Esophagus muscularis mucosa (tissue), 4 donors: ENCODE measurements around the gene ALKBH1. TPM values are rescaled to one million over a fixed set of nuclear protein-coding genes. Genes with fewer than 3 reads are reported as not detected.

Source experiments
- DNase-seq: peaks from one replicate; pipeline ENCODE4 v3.0.0-alpha.2; 2017; ENCODE audit errors: extremely low spot score
- H3K27ac ChIP-seq, 4 donors: fragments of 200-600 bp; sonication (generic); replicated peaks in 1 of 4; 1 replicate in 3 of 4; 2 replicates in 1 of 4; pipeline ENCODE4 v1.5.1; 2016 to 2019; ENCODE audit warnings: mild to moderate bottlenecking in 1 of 4
- H3K27me3 ChIP-seq, 4 donors: fragments of 200-600 bp; sonication (generic); one replicate each; pipeline versions ENCODE4 v1.5.1 to v1.6.0; 2016 to 2019
- H3K36me3 ChIP-seq, 4 donors: fragments of 200-600 bp; sonication (generic); one replicate each; pipeline ENCODE4 v1.5.1; 2016 to 2019
- H3K4me1 ChIP-seq, 4 donors: fragments of 200-600 bp; sonication (generic); one replicate each; pipeline ENCODE4 v1.5.1; 2016 to 2019
- H3K4me3 ChIP-seq, 4 donors: fragments of 200-600 bp; sonication (generic); 1 replicate in 2 of 4; 2 replicates in 2 of 4; pipeline ENCODE4 v1.5.1; 2016 to 2019; ENCODE audit warnings: mild to moderate bottlenecking in 4 of 4, moderate library complexity in 1 of 4
- H3K9me3 ChIP-seq, 4 donors: fragments of 200-600 bp; sonication (generic); 1 replicate in 3 of 4; 2 replicates in 1 of 4; pipeline ENCODE4 v1.5.1; 2016 to 2019
- CTCF ChIP-seq, 3 experiments: fragments of 200-600 bp in 2 of 3; fragments of 450-650 bp in 1 of 3; sonication (generic) in 2 of 3; IDR thresholded peaks; one replicate each; pipeline ENCODE4 v1.5.1; 2017 to 2019; ENCODE audit warnings: antibody characterized with exemption in 3 of 3, mild to moderate bottlenecking in 2 of 3, moderate library complexity in 1 of 3
- EP300 ChIP-seq: sonication (generic); formaldehyde crosslinking; IDR thresholded peaks from one replicate; pipeline ENCODE4 v1.6.1; 2017; ENCODE audit warnings: antibody characterized with exemption
- POLR2A ChIP-seq: fragments of 450-650 bp; IDR thresholded peaks from one replicate; pipeline ENCODE4 v1.6.1; 2017; ENCODE audit warnings: antibody characterized with exemption, moderate library complexity, mild to moderate bottlenecking, low read depth
- POLR2AphosphoS5 ChIP-seq, 2 donors: sonication (generic); formaldehyde crosslinking; IDR thresholded peaks; one replicate each; pipeline ENCODE4 v1.6.1; 2017; ENCODE audit warnings: antibody characterized with exemption in 2 of 2
- WGBS: methylation state at CpG from one replicate; pipeline ENCODE4 v1.1.5; 2018; 5-methylcytosine and 5-hydroxymethylcytosine counted together
- intact Hi-C: fragments of 100-400 bp; cut with DNase I; formaldehyde crosslinking; loops from one replicate; pipeline ENCODE4 v1.15.1; 2023
- total RNA-seq, 4 donors: library from RNA; depleted of rRNA; stranded (reverse); fragments of >200 nt; gene quantifications; one replicate each; pipeline versions ENCODE4 v1.1.0 to v1.2.1, GENCODE V29; 2016

The ALKBH1 gene
- total RNA-seq, 4 donors from 2014 or later, result 8.0 to 13.3 (median 11.8) TPM

DNA sequence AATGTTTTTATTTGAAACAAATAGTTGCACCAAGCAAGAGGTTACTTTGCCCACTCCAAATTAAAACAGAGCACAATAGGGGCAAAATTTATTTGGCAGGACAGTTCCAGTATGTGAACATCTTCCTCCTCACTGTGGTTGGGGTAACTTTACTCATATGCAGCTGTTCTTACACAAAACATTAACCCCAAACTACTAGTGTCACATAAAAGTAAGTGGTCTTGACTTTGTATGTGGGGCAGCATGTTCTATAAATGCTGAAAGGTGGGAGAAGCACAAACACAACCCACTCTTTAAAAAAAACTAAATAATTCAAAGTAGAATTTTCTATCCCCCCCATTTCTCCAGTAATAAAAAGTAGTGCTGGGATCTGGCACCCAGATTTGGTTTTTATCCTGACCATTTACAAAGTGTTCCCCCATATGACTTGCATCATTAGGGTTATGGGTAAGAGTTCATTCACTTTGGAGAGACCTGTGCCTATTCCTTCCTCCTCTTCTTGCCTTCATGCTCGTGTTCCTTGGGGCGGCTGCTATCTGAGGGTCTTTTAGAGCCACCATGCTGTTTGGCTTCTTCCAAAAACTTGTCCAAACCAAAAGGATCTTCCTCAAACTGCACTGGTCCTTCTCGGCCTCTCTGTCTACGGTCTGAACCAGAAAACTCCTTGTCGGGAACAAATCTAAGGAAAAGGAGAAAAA lies 9.9 kb upstream of the ALKBH1 start:
- H3K4me3 ChIP-seq, result no peak overlapping the region
- no peaks in the 10 kb centered on the region for H3K27me3 ChIP-seq
- H3K9me3 ChIP-seq, result no peaks in the 10 kb centered on the region
- 74% methylated on average over 5 of the region's 5 CpGs for WGBS
- no peak overlapping the region for H3K27ac ChIP-seq
- intact Hi-C loops, result no loop called here
- no peak for DNase-seq
- H3K36me3 ChIP-seq, result peaks cover 67 to 97% (median 91%) of the 10 kb centered on the region in 4 donors
- H3K4me1 ChIP-seq, result peaks cover 0 to 7% (median 3%) of the 10 kb centered on the region in 4 donors
- TF ChIP-seq POLR2A, result no peak
- TF ChIP-seq EP300, result no peak
- no peak for TF ChIP-seq CTCF (IDR thresholded peaks at IDR 0.05)
- no peak for TF ChIP-seq POLR2AphosphoS5 (IDR thresholded peaks at IDR 0.05)

GRCh38 chr14:77714926-77715325 lies 7.1 kb upstream of the ALKBH1 start:
- intact Hi-C loops, result no loop called here
- Histone ChIP-seq H3K36me3 (peaks cover 60 to 95% (median 88%) of the 10 kb centered on the region in 4 donors), H3K27me3 (no peaks in the 10 kb centered on the region), H3K4me3 (no peak overlapping the region), H3K4me1 (peaks cover 3 to 12% (median 6%) of the 10 kb centered on the region in 4 donors), H3K27ac (no peak overlapping the region), H3K9me3 (no peaks in the 10 kb centered on the region)
- DNase-seq, result no peak
- 93% methylated on average over 6 of the region's 6 CpGs for WGBS
- no peak for TF ChIP-seq POLR2A
- TF ChIP-seq POLR2AphosphoS5 (IDR thresholded peaks at IDR 0.05), result no peak
- no peak for TF ChIP-seq EP300
- TF ChIP-seq CTCF (IDR thresholded peaks at IDR 0.05), result no peak

GRCh38 chr14:77710364-77710763 lies 2.5 kb upstream of the ALKBH1 start:
- Histone ChIP-seq H3K27ac (no peak overlapping the region), H3K36me3 (peaks cover 21 to 53% (median 42%) of the 10 kb centered on the region in 4 donors), H3K27me3 (no peaks in the 10 kb centered on the region), H3K4me1 (peaks cover 29 to 50% (median 37%) of the 10 kb centered on the region in 4 donors), H3K9me3 (no peaks in the 10 kb centered on the region), H3K4me3 (no peak overlapping the region)
- intact Hi-C loops, result no loop called here
- TF ChIP-seq EP300, result no peak
- no peak for TF ChIP-seq CTCF (IDR thresholded peaks at IDR 0.05)
- no peak for TF ChIP-seq POLR2A
- no peak for TF ChIP-seq POLR2AphosphoS5 (IDR thresholded peaks at IDR 0.05)
- no peak for DNase-seq
- WGBS, result 86% methylated on average over 2 of the region's 2 CpGs

GRCh38 chr14:77709412-77709811 lies 1.6 kb upstream of the ALKBH1 start:
- peak overlapping the region in 1 of 4 donors; percentile 85 for H3K4me3 ChIP-seq
- intact Hi-C loops, result loop anchor here (5.0 kb wide), 2 partner anchors 92 to 252 kb away; partner anchors contain the start of genes AHSA1, SPTLC2 and VIPAS39
- DNase-seq, result no peak
- H3K4me1 ChIP-seq, result peaks cover 29 to 49% (median 36%) of the 10 kb centered on the region in 4 donors
- H3K36me3 ChIP-seq, result peaks cover 15 to 50% (median 38%) of the 10 kb centered on the region in 4 donors
- 80% methylated on average over 3 of the region's 3 CpGs for WGBS
- no peaks in the 10 kb centered on the region for H3K27me3 ChIP-seq
- H3K9me3 ChIP-seq, result no peaks in the 10 kb centered on the region
- H3K27ac ChIP-seq, result no peak overlapping the region
- TF ChIP-seq EP300, result no peak
- TF ChIP-seq POLR2A, result no peak
- no peak for TF ChIP-seq CTCF (IDR thresholded peaks at IDR 0.05)
- TF ChIP-seq POLR2AphosphoS5 (IDR thresholded peaks at IDR 0.05), result no peak
